Spleen (tissue), 11 donors: ENCODE results near the gene EPHB6. TPM values are rescaled to one million over a fixed set of nuclear protein-coding genes. Genes with fewer than 3 reads are reported as not detected.

ENCODE experiments used
- DNase-seq: peaks from one replicate; pipeline ENCODE4 v3.0.0-alpha.2; 2020
- H3K27ac ChIP-seq, 8 donors: fragments of 200-600 bp; sonication (generic) in 7 of 8; 1 replicate in 4 of 8; 2 replicates in 4 of 8; pipeline versions ENCODE4 v1.5.0 to v1.8.0; 2016 to 2021; ENCODE audit warnings: inconsistent platforms in 4 of 8, mild to moderate bottlenecking in 4 of 8, moderate library complexity in 1 of 8
- H3K27me3 ChIP-seq, 7 donors: fragments of 200-600 bp; sonication (generic) in 6 of 7; replicated peaks in 1 of 7; 1 replicate in 4 of 7; 2 replicates in 3 of 7; pipeline versions ENCODE4 v1.5.0 to v1.8.0; 2016 to 2021; ENCODE audit warnings: inconsistent platforms in 3 of 7, mild to moderate bottlenecking in 1 of 7
- H3K36me3 ChIP-seq, 6 donors: fragments of 200-600 bp; sonication (generic) in 5 of 6; 1 replicate in 4 of 6; 2 replicates in 2 of 6; pipeline versions ENCODE4 v1.5.0 to v1.8.0; 2016 to 2021; ENCODE audit warnings: inconsistent platforms in 2 of 6
- H3K4me1 ChIP-seq, 6 donors: fragments of 200-600 bp; sonication (generic) in 5 of 6; 1 replicate in 3 of 6; 2 replicates in 3 of 6; pipeline versions ENCODE4 v1.5.0 to v1.8.0; 2016 to 2021; ENCODE audit warnings: inconsistent platforms in 3 of 6
- H3K4me3 ChIP-seq, 8 donors: fragments of 200-600 bp; sonication (generic) in 7 of 8; 1 replicate in 4 of 8; 2 replicates in 4 of 8; pipeline versions ENCODE4 v1.5.0 to v1.8.0; 2016 to 2021; ENCODE audit warnings: inconsistent platforms in 4 of 8, mild to moderate bottlenecking in 4 of 8, moderate library complexity in 2 of 8
- H3K9me3 ChIP-seq, 8 donors: fragments of 200-600 bp; sonication (generic) in 7 of 8; 1 replicate in 4 of 8; 2 replicates in 4 of 8; pipeline versions ENCODE4 v1.5.0 to v1.8.0; 2016 to 2021; ENCODE audit warnings: inconsistent platforms in 4 of 8
- CTCF ChIP-seq, 11 experiments: fragments of 200-600 bp in 7 of 11; fragments of 450-650 bp in 4 of 11; sonication (generic) in 4 of 11; IDR thresholded peaks in 8 of 11; conservative IDR thresholded peaks in 3 of 11; 1 replicate in 7 of 11; 2 replicates in 4 of 11; pipeline versions ENCODE4 v1.4.0 to v1.8.0; 2016 to 2021; ENCODE audit warnings: antibody characterized with exemption in 11 of 11, inconsistent platforms in 4 of 11, mild to moderate bottlenecking in 1 of 11
- POLR2A ChIP-seq, 3 donors: fragments of 450-650 bp; IDR thresholded peaks; one replicate each; pipeline ENCODE4 v1.5.1; 2017; ENCODE audit warnings: antibody characterized with exemption in 3 of 3, mild to moderate bottlenecking in 1 of 3
- POLR2AphosphoS5 ChIP-seq, 3 donors: sonication (generic); formaldehyde crosslinking; IDR thresholded peaks; one replicate each; pipeline ENCODE4 v1.5.1; 2017; ENCODE audit warnings: antibody characterized with exemption in 3 of 3
- WGBS, 5 donors: extraction: QIAGEN DNeasy Blood & Tissue Kit in 3 of 5; methylation state at CpG; one replicate each; pipeline versions ENCODE4 v1.1.5 to v1.1.7; 2013 to 2018; 5-methylcytosine and 5-hydroxymethylcytosine counted together
- intact Hi-C: fragments of 100-400 bp; cut with DNase I; formaldehyde crosslinking; loops from one replicate; pipeline ENCODE4 v1.15.0; 2023; ENCODE audit warnings: low total_unique reads
- polyA plus RNA-seq, 3 donors: library from polyadenylated mRNA; stranded (reverse); fragments of 200-250 nt; gene quantifications; one replicate each; pipeline ENCODE4 v1.2.1, GENCODE V29; 2013
- total RNA-seq, 7 donors: library from RNA; depleted of rRNA in 3 of 7; stranded (reverse); fragments of >200 nt in 3 of 7; fragmentation: NEBNext Ultra II Directional in 4 of 7; extraction: Animal tissue kit (Norgen Biotek cat#: 25700) in 4 of 7; gene quantifications; one replicate each; pipeline versions ENCODE4 v1.1.0 to v1.2.1, GENCODE V29; 2016 to 2021
- donor health status: healthy with polysubstance abuse.
- donor health status: DM: no; HTN: no; CAD: no; lungs with moderate emphysema.
- donor health status: DM: no; HTN: no; CAD: no.
- donor health status: Bipolar disorder and iron deficiency.
- donor health status: healthy.
- donor health status: DM: no; HTN: no; CAD: no.
- donor health status: DM: yes; HTN: yes; CAD: no.

The EPHB6 gene
- total and polyA plus RNA-seq, 10 donors, result 11.3 to 28.8 (median 13.9) TPM

GRCh38 chr7:142881586-142882337 lies 26.9 kb downstream of the EPHB6 start:
- no peak for DNase-seq
- H3K4me3 ChIP-seq, result no peak overlapping the region
- H3K27ac ChIP-seq, result no peak overlapping the region
- 78 to 88% (median 86%) methylated on average over 9 of the region's 9 CpGs for WGBS, 5 donors
- intact Hi-C loops, result no loop called here
- TF ChIP-seq POLR2AphosphoS5 (IDR thresholded peaks at IDR 0.05) (no peak), CTCF (IDR thresholded peaks at IDR 0.05 in 8 of 11, conservative IDR thresholded peaks at IDR 0.05 in 3 of 11) (no peak), POLR2A (IDR thresholded peaks at IDR 0.05) (no peak)
- peaks cover 0 to 5% (median 0%) of the 10 kb centered on the region in 6 donors for H3K4me1 ChIP-seq
- no peaks in the 10 kb centered on the region for H3K9me3 ChIP-seq
- no peaks in the 10 kb centered on the region for H3K36me3 ChIP-seq
- peaks cover 0 to 33% (median 0%) of the 10 kb centered on the region in 7 donors for H3K27me3 ChIP-seq

DNA sequence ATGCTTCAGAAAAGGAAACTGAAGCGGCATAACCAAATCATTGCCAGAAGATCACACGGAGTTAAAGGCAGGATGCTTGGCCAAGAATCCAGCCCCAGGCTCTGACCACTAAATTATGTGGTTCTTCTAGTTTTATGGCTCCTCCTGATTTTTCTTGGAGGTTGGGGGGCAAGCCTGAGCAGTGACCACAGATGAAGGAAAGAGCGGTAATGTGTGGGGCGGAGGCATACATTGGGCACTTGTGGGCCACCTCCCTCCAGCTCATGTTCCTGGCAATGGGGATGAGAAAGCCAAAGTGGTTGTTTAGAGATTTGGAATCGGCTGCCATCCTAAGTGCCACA lies 27.4 kb downstream of the EPHB6 start:
- Histone ChIP-seq H3K4me1 (peaks cover 0 to 5% (median 0%) of the 10 kb centered on the region in 6 donors), H3K27me3 (peaks cover 0 to 28% (median 0%) of the 10 kb centered on the region in 7 donors), H3K4me3 (no peak overlapping the region), H3K36me3 (no peaks in the 10 kb centered on the region), H3K27ac (no peak overlapping the region), H3K9me3 (no peaks in the 10 kb centered on the region)
- WGBS, 5 donors, result 77 to 91% (median 88%) methylated on average over 5 of the region's 5 CpGs
- DNase-seq, result no peak
- intact Hi-C loops, result no loop called here
- TF ChIP-seq POLR2AphosphoS5 (IDR thresholded peaks at IDR 0.05), result no peak
- no peak for TF ChIP-seq POLR2A (IDR thresholded peaks at IDR 0.05)
- no peak for TF ChIP-seq CTCF (IDR thresholded peaks at IDR 0.05 in 8 of 11, conservative IDR thresholded peaks at IDR 0.05 in 3 of 11)

- WGBS, 5 donors, result 87 to 91% (median 88%) methylated on average over 10 of the region's 10 CpGs
- no peaks in the 10 kb centered on the region for H3K9me3 ChIP-seq
- no peaks in the 10 kb centered on the region for H3K36me3 ChIP-seq
- H3K27ac ChIP-seq, result no peak overlapping the region
- TF ChIP-seq POLR2AphosphoS5 (IDR thresholded peaks at IDR 0.05) (no peak), CTCF (IDR thresholded peaks at IDR 0.05 in 8 of 11, conservative IDR thresholded peaks at IDR 0.05 in 3 of 11) (no peak), POLR2A (IDR thresholded peaks at IDR 0.05) (no peak)
- intact Hi-C loops, result no loop called here
- no peak overlapping the region for H3K4me3 ChIP-seq
- H3K4me1 ChIP-seq, result peaks cover 0 to 5% (median 0%) of the 10 kb centered on the region in 6 donors
- no peak for DNase-seq
- H3K27me3 ChIP-seq, result peaks cover 0 to 26% (median 0%) of the 10 kb centered on the region in 7 donors
Measured at GRCh38 chr7:142883145-142883544, 28.3 kb downstream of the EPHB6 start.

DNA sequence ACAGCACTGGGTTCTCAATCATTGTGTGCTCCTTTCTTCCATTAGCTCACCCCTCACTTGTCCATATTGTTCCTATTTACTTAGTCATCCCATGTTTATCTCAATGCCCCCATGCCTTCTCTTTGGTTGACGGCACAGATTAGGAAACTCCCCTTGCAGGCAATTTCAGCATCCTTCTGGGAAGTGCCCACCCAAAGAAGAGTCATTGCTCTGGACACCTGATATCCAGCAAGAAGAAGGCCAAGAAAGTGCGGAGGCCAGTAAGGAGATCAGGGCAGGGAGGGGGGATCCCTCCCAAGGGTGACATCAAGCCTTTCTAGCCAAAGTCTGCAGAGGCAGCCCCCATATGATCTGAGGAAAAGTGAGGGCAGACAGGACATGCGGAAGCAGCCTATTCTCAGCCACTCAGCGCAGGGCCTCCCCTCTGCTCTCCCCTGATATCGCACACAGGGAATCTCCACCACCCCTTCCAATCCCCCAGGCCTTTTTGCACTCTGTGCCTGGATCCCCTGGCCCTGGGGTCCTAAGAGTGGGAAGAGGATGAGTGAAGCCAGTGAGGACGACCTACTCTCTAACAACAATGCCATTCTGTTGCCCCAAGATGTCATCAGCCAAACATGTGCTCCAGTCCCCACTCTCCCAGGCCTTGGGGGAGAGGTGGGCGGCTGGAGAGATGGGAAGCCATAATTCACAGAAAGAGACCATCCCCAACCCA lies 28.9 kb downstream of the EPHB6 start:
- H3K27ac ChIP-seq, result no peak overlapping the region
- H3K36me3 ChIP-seq, result no peaks in the 10 kb centered on the region
- DNase-seq, result no peak
- H3K4me3 ChIP-seq, result no peak overlapping the region
- H3K4me1 ChIP-seq, result peaks cover 0 to 5% (median 0%) of the 10 kb centered on the region in 6 donors
- peaks cover 0 to 28% (median 0%) of the 10 kb centered on the region in 7 donors for H3K27me3 ChIP-seq
- 83 to 88% (median 86%) methylated on average over 7 of the region's 7 CpGs for WGBS, 5 donors
- H3K9me3 ChIP-seq, result no peaks in the 10 kb centered on the region
- TF ChIP-seq POLR2AphosphoS5 (IDR thresholded peaks at IDR 0.05) (no peak), POLR2A (IDR thresholded peaks at IDR 0.05) (no peak), CTCF (IDR thresholded peaks at IDR 0.05 in 8 of 11, conservative IDR thresholded peaks at IDR 0.05 in 3 of 11) (no peak)
- intact Hi-C loops, result no loop called here
